Activated CD8-positive, alpha-beta memory T cell treated with anti-CD3 and anti-CD28 coated beads, Interleukin-2, amount 50 U/mL, for 1 hour (primary cell): ENCODE results near the gene POMZP3.
"Not testable (repeated sequence)": the region's sequence is repeated elsewhere in the genome, so short reads cannot be mapped to it uniquely, and the experiment has no call there.

Experiments
- DNase-seq: peaks from one replicate; pipeline ENCODE4 v3.0.0-alpha.2; 2020; ENCODE audit errors: extremely low read depth

POMZP3 gene

DNA sequence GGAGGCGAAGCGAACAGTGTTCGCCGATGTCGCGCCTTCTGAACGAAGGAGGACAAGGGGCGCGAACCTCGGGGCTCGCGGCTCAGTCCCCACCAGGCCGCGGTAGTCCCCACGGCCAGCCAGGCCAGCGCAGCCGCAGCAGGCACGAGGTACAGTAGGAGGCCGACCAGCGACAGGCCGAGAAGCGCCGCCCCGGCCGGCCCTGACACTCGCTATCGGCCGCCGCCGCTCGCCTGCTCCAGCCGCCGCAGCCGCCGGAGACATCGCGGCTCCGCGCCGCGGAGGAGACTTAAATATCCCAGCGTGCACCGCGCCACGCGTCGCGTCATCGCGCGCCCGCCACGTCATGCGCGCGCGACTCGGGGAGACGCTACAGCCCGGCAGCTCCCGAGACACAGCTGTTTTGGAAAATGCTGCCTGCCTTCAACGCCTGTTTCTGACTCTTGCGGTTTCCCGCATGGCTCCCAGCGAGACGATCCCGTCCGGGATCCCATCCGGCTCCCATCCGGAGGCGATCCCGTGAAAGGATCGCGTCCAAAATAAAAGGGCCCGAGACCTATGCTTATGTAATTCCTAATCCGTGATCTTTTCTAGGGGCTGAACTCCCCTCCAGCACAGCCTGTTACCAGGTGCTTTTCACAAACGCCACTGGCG, at the start of gene POMZP3:
POMZP3 (minus strand) TSS at position 291 of the 654 bp plus-strand sequence. CDS start 1,215 bp downstream, outside the sequence.
- not testable (repeated sequence) for DNase-seq

DNA sequence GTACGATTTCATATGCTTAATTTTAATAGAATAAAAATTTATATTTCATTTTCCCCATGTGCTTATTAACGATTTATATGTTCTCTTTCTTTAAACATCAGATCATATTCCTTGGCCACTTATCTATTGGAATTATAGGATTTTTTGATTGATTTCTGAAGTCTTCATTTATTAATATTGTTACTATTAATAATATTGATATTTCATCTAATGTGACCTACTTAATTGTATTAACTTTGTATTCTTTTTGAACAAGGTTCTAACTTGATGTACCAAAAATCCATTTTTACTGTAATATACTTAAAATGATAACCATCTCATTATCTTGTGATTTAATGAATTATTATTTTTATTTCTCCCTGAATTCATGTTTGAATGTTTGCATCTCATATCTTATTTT, 48.7 kb upstream of the POMZP3 start:
- not testable (repeated sequence) for DNase-seq

GRCh38 chr7:76673346-76673745, 46.3 kb upstream of the POMZP3 start:
- not testable (repeated sequence) for DNase-seq

- DNase-seq: not testable (repeated sequence)
Observed at GRCh38 chr7:76659212-76659611, 32.1 kb upstream of the POMZP3 start.

DNA sequence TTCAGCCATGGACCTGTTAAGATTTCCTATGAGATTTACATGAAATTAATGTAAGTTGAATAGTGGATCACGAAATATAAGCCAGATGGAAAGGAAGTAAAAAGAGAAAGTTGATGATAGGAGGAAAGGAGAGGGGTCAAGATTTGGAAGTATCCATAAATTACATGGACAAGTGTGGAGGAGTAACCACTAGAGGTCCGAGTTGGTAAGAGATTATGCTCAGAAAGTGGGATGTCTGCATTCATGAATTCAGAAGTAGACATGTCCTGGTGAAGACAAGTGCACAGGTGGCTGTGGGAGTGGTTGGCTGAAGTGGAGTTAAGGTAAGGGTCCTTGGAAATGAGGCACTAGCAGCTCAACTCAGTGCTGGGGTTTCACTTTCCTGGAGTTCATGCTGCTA, 29.3 kb upstream of the POMZP3 start:
- not testable (repeated sequence) for DNase-seq

GRCh38 chr7:76642620-76643019, 15.5 kb upstream of the POMZP3 start:
- not testable (repeated sequence) for DNase-seq

DNA sequence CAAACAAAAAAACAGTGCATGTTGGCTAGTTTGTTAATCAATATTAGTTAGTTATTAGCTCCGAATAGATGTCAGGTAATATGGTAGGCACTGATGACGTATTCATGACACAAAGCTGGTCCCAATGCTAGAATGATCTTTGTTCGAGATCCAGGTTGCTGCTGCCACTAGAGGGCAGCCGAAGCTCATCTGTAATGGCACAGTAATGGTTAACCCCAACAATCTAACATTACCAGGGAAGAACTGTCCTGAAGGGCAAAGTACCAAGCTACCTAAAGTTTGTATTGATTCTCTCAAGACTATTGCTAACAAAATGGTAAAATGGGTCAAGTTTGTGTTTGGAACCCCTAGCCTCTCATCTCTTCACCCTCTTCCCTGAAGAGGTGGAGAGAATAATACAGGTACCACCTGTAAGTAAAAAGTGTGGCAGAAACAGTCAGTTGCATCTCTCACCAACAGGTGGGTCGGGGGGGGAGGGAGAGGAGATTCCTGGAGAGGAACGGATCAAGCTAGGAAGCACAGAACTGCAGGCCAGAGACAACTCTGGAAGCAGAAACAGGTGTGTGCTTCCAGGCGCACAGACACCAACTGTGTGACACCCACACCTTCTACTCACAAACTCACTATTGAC, 10.1 kb upstream of the POMZP3 start:
- DNase-seq: not testable (repeated sequence)

GRCh38 chr7:76626581-76626980, 498 bp downstream of the POMZP3 start:
- not testable (repeated sequence) for DNase-seq

DNA sequence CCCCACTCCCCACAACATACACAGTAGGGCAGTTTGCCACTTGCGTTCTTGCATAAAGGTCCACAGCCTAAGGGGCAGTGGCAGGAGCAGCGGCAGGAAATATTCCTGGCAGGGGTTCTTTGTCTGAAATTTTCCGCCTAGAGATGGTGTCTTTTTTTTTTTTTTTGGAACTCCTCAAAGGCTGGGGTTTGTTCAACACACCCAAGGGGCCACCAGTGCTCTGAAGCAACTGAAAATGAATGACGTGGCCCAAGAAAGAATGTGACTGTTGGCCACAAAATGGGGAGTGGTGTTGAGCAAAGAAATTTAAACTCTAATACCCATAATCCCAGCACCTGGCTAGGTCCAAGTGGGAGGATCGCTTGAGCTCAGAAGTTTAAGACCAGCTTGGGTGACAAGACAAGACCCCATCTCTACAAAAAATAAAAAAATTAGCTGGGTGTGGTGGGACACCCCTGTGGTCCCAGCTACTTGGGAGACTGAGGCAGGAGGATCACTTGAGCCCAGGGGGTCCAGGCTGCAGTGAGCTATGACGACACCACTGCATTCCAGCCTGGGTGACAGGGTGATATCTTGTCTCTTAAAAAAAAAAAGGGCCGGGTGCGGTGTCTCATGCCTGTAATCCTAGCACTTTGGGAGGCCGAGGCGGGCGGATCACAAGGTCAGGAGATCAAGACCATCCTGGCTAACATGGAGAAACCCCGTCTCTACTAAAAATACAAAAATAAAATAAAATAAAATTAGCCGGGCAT, 7.5 kb downstream of the POMZP3 start:
- not testable (repeated sequence) for DNase-seq

GRCh38 chr7:76613783-76614182, 13.3 kb downstream of the POMZP3 start:
- DNase-seq: not testable (repeated sequence)

DNA sequence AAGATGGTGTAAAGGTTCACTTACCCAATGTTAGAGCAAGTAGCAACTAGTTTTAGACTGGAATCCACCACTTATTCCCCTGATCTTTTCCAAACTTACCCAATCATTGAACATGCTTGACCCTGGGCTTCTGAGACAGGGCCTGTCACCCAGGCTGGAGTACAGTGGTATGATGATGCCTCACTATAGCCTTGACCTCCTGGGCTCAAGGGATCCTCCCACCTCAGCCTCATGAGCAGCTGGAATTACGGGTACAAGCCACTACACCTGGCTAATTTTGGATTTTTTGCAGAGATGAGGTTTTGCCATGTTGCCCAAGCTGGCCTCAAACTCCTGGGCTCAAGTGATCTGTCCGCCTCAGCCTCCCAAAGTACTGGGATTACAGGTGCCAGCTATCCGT, 14.8 kb downstream of the POMZP3 start:
- DNase-seq: not testable (repeated sequence)

DNA sequence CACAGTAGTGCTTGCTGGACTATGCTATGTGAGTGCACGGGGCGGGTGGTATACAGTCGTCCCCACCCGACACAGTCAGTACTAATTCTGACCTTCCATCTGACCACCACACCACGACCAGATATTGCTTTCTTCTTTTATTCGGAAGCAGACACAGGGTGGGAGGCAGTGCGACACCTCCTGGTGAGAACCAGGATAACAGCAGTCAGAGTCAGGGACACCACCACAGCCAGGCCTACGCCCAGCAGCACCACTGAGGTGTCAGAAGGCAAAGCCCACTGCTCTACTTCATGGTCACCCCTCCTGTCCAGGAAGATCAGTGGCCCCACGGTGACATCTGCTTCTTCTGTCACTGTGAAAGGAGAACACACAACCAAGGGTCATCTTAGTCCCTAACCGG, 17.2 kb downstream of the POMZP3 start:
- DNase-seq: not testable (repeated sequence)

DNA sequence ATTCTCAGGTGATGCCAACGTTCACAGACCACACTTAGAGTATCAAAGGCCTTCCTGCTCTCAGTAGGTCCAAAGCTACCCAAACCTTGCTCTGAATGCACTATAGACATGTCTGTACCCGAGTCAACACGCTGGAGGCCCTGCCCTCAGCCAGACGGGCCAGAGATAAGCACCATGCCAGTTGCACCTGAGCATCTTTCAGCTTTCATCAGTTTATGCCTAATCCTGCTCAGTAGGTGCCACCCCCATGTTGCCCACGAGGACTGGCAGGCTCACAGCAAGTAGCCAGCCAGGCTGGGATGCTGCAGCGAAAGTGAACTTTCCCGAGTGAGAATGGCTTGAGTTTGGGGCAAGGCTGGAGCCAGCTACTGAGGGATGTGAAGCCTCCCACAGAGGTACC, 18.6 kb downstream of the POMZP3 start:
- not testable (repeated sequence) for DNase-seq

- DNase-seq: not testable (repeated sequence)
Observed at GRCh38 chr7:76606027-76606426, 21.1 kb downstream of the POMZP3 start.

GRCh38 chr7:76600650-76601049, 26.4 kb downstream of the POMZP3 start:
- not testable (repeated sequence) for DNase-seq

DNA sequence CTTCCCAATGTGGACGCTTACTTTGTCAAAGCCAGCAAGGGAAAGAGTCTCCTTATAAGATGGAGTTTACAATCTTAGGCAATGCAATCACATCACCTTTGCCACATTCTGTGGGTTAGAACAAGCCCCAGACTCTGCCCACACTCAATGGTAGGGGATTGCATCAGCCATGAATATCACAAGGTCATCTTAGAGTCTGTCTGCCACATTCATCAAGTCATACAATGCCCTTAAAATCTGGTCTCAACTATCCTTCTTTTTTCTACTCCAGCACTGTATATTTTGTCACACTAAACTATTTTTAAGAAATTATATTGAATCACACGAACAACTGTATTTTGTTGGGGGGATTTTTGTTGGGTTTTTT, 27.0 kb downstream of the POMZP3 start:
- not testable (repeated sequence) for DNase-seq

DNA sequence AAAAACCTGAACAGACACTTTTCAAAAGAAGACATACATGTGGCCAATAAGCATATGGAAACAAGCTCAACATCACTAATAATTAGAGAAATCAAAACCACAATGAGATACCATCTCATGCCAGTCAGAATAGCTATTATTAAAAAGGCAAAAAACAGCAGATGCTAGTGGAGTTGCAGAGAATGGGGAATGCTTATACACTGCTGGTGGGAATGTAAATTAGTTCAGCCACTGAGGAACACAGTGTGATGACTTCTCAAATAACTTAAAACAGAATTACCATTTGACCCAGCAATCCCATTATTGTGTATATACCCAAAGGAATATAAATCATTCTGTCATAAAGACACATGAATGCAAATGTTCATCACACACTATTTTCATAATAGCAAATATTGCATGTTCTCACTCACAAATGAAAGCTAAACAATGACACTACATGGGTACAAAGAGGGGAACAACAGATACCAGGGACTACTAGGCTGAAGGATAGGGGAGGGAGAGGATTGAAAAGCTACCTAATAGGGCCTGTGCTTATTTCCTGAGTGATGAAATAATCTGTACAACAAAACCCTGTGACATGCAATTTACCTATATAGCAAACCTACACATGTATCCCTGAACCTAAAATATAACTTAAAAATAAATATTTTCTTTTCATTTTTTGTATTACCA, 28.4 kb downstream of the POMZP3 start:
- DNase-seq: not testable (repeated sequence)

- not testable (repeated sequence) for DNase-seq
Observed at GRCh38 chr7:76597288-76597687, 29.8 kb downstream of the POMZP3 start.

DNA sequence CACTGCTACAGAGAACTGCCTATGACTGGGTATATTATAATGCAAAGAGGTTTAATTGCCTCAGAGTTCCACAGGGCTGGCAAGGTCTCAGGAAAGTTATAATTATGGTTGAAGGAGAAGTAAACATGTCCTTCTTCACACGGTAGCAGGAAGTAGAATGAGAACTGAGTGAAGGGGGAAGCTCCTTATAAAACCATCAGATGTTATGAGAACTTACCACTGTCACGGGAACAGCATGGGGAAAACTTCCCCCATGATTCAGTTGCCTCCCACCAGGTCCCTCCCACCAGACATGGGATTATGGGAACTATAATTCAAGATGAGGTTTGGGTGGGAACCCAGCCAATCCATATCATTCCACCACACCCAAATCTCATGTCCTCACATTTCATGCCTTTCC, 34.4 kb downstream of the POMZP3 start:
- DNase-seq: not testable (repeated sequence)

DNA sequence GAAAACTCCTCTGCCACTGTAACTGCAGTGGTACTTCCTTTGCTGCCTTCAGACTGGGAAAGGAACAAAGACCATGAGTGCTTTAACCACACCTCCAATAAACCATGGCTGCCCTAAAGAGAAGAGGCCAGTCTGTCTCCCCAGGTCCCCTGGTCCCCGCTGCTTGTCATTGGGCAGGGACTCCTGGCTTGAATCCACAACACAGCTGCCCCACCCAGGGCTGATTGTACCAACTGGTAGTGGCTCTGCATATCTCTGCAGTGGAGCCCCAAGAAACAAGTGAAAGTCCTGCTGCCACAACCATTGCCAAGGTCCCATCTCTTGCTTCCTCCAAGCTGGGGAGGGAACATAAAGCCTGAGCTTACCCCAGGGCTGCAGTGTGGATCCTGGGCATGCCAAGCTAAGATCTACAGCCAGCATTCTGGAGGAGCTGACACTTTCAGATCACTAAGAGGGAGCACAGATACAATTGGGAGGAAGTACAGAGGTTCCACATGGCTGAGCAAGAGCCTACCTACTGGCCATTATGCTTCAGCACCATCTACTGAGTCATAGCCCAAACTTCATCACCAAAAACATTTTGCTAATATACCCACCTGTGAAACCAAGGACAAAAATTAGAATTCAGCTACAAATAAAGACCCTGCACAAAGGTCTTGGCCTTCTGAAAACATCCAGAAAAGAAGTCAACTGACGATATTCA, 35.3 kb downstream of the POMZP3 start:
- not testable (repeated sequence) for DNase-seq

DNA sequence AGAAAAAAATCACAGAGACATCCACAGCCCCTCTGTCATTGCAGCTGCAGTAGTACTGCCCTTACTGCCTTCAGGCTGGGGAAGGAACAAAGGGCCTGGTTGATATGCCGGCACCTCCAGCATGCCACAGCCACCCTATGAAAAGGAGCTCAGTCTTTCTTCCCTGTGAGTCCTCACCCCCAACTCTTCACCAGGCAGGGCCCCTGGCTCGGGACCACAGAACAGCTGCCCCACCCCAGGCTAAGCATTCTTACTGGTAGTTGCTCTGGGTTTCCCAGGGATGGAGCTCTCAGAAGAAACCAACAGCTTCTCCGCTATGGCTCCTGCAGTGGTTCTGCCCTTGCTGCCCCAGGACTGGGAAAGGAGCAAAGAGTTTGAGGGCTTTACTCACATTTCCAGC, 36.0 kb downstream of the POMZP3 start:
- DNase-seq: not testable (repeated sequence)
